ENCODE measurements around the gene STK17A. TPM values are rescaled to one million over a fixed set of nuclear protein-coding genes. Genes with fewer than 3 reads are reported as not detected.

STK17A gene
- total and polyA plus RNA-seq, 2 donors, result 64.3 to 74.0 TPM

DNA sequence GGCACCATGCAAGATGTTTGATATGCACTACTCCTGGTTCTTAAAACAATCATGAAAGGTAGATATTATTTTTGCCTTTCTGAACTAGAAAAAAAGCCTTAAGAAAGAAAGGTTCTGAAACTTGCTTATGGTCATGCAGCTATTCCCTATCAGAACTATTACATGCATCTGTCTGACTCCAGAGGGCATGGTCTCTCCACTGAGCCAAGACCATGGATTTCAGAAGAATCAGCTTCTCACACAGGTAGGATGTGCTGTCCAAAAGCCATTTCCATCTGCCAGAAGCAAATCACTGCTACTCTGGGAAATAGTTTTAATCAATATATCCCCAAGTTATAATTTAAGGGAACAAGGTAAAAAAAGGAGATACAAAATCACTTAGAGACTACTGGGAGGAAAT is 69.5 kb downstream of the STK17A start:
- Histone ChIP-seq H3K27ac (ENCODE audit: low read depth in 1 of 2, low read length in 1 of 2) (peak overlapping the region; percentile 91 to 96), H3K36me3 (ENCODE audit: control insufficient read depth in 2 of 2, insufficient read depth in 2 of 2, low read length in 1 of 2) (peaks cover 6 to 8% of the 10 kb centered on the region in 2 donors), H3K4me3 (ENCODE audit: low read length in 2 of 2) (no peak overlapping the region), H3K4me1 (ENCODE audit: control insufficient read depth in 2 of 2, insufficient read depth in 2 of 2, low read length in 2 of 2) (peaks cover 34 to 57% of the 10 kb centered on the region in 2 donors), H3K27me3 (ENCODE audit: control insufficient read depth in 2 of 2, insufficient read depth in 1 of 2, low read length in 1 of 2) (no peaks in the 10 kb centered on the region), H3K9me3 (ENCODE audit: control insufficient read depth in 2 of 2, insufficient read depth in 1 of 2, low read length in 1 of 2) (no peaks in the 10 kb centered on the region)
- no peak for DNase-seq (ENCODE audit: low read depth in 6 of 9, low spot score in 9 of 9)

DNA sequence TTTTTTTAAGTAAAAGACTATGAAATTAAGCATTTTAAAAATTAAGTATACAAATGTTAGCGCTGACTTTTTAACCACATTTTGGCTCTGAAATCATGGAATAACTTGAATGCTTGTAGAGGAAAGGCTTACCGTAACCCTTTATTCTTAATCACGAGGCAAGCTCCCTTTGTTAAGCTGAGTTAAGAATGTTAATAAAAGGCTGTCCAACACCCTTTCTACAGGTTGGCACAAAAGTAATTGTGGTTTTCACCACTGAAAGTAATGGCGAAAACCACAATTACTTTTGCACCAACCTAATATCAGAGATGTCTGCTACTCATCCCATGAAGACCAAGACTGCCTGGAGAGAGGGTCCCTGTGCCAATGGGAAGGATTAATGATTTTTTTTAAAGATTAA is 70.6 kb downstream of the STK17A start:
- Histone ChIP-seq H3K36me3 (ENCODE audit: control insufficient read depth in 2 of 2, insufficient read depth in 2 of 2, low read length in 1 of 2) (peaks cover 2 to 6% of the 10 kb centered on the region in 2 donors), H3K27me3 (ENCODE audit: control insufficient read depth in 2 of 2, insufficient read depth in 1 of 2, low read length in 1 of 2) (no peaks in the 10 kb centered on the region), H3K4me1 (ENCODE audit: control insufficient read depth in 2 of 2, insufficient read depth in 2 of 2, low read length in 2 of 2) (peaks cover 24 to 46% of the 10 kb centered on the region in 2 donors), H3K4me3 (ENCODE audit: low read length in 2 of 2) (no peak overlapping the region), H3K27ac (ENCODE audit: low read depth in 1 of 2, low read length in 1 of 2) (no peak overlapping the region), H3K9me3 (ENCODE audit: control insufficient read depth in 2 of 2, insufficient read depth in 1 of 2, low read length in 1 of 2) (no peaks in the 10 kb centered on the region)
- no peak for DNase-seq (ENCODE audit: low read depth in 6 of 9, low spot score in 9 of 9)
- 96% methylated on average over 4 of the region's 4 CpGs for WGBS

DNA sequence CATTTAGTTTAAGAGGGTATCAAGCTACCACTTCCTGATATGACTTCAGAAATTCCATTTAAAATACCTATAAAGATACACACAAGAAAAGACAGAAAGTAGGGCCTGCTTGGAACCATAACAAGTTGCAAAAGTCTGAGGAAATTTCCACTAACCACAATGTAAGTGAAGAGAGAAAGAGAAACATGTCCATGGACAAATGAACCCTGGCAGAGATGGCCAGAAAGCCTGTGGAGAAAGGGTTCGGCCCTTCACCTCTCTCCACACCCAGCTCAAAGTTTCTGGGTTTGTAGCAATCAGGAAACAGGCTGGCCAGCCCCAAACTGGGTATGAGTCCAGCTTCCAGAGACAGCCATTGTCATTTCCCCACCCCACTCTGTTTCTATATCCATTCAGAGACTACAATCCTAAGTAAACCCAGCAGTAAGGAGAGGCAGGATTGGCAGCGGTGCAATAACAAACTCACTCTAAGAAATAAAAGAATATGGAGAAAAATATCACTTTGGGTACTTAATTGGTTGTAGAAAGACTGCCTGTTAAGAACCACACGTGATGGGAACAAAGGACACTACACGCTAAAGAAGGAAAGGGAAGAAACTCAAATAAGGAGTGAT is 71.1 kb downstream of the STK17A start:
- Histone ChIP-seq H3K36me3 (ENCODE audit: control insufficient read depth in 2 of 2, insufficient read depth in 2 of 2, low read length in 1 of 2) (peaks cover 2 to 6% of the 10 kb centered on the region in 2 donors), H3K4me1 (ENCODE audit: control insufficient read depth in 2 of 2, insufficient read depth in 2 of 2, low read length in 2 of 2) (peaks cover 20 to 43% of the 10 kb centered on the region in 2 donors), H3K9me3 (ENCODE audit: control insufficient read depth in 2 of 2, insufficient read depth in 1 of 2, low read length in 1 of 2) (no peaks in the 10 kb centered on the region), H3K27me3 (ENCODE audit: control insufficient read depth in 2 of 2, insufficient read depth in 1 of 2, low read length in 1 of 2) (no peaks in the 10 kb centered on the region), H3K27ac (ENCODE audit: low read depth in 1 of 2, low read length in 1 of 2) (no peak overlapping the region), H3K4me3 (ENCODE audit: low read length in 2 of 2) (no peak overlapping the region)
- WGBS, result 94% methylated on average over 4 of the region's 4 CpGs
- no peak for DNase-seq (ENCODE audit: low read depth in 6 of 9, low spot score in 9 of 9)

DNA sequence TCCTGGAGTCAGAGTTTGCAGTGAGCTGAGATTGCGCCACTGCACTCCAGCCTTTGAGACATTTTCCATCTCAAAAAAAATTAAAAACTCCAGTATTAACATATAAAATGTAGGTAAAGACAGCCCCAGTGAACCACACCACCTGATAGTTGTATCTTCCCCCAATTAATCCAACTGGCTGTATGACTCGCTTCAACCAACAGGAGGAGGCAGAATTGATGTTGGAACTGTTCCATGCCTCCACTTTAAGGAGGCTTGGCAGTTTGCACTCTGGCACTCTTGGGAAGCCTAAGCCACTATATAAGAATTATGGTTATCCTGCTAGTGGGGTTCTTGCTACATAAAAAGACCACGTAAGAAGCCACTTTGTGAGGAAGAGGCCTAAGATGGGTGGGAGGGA is 72.7 kb downstream of the STK17A start:
- H3K4me3 ChIP-seq (ENCODE audit: low read length in 2 of 2), result no peak overlapping the region
- H3K4me1 ChIP-seq (ENCODE audit: control insufficient read depth in 2 of 2, insufficient read depth in 2 of 2, low read length in 2 of 2), result peaks cover 11 to 27% of the 10 kb centered on the region in 2 donors
- DNase-seq (ENCODE audit: low read depth in 6 of 9, low spot score in 9 of 9), result no peak
- no peaks in the 10 kb centered on the region for H3K27me3 ChIP-seq (ENCODE audit: control insufficient read depth in 2 of 2, insufficient read depth in 1 of 2, low read length in 1 of 2)
- H3K9me3 ChIP-seq (ENCODE audit: control insufficient read depth in 2 of 2, insufficient read depth in 1 of 2, low read length in 1 of 2), result no peaks in the 10 kb centered on the region
- WGBS, result 100% methylated on average over 3 of the region's 3 CpGs
- H3K36me3 ChIP-seq (ENCODE audit: control insufficient read depth in 2 of 2, insufficient read depth in 2 of 2, low read length in 1 of 2), result peaks cover 2 to 6% of the 10 kb centered on the region in 2 donors
- no peak overlapping the region for H3K27ac ChIP-seq (ENCODE audit: low read depth in 1 of 2, low read length in 1 of 2)

DNA sequence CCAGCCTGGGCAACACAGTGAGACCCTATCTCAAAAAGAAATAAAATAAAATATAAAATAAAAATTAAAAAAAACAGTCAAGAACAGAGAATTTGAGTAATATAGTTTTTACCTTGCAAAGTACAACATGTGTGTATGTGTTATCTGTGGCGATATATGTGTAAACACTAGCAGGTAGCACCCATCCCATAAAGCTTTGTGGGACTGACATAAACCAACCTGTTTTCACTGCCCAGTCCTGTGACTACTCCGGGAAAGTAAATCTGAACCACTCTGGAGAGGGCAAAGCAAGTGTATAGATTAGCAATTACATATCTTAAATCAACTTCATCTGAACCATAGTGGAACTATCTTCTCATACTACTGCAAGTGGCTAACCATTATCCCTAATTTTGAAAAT is 74.1 kb downstream of the STK17A start:
- H3K27me3 ChIP-seq (ENCODE audit: control insufficient read depth in 2 of 2, insufficient read depth in 1 of 2, low read length in 1 of 2), result no peaks in the 10 kb centered on the region
- no peaks in the 10 kb centered on the region for H3K9me3 ChIP-seq (ENCODE audit: control insufficient read depth in 2 of 2, insufficient read depth in 1 of 2, low read length in 1 of 2)
- H3K4me3 ChIP-seq (ENCODE audit: low read length in 2 of 2), result no peak overlapping the region
- peaks cover 2 to 6% of the 10 kb centered on the region in 2 donors for H3K36me3 ChIP-seq (ENCODE audit: control insufficient read depth in 2 of 2, insufficient read depth in 2 of 2, low read length in 1 of 2)
- over 99% methylated on average over 2 of the region's 2 CpGs for WGBS
- peaks cover 4 to 13% of the 10 kb centered on the region in 2 donors for H3K4me1 ChIP-seq (ENCODE audit: control insufficient read depth in 2 of 2, insufficient read depth in 2 of 2, low read length in 2 of 2)
- no peak overlapping the region for H3K27ac ChIP-seq (ENCODE audit: low read depth in 1 of 2, low read length in 1 of 2)
- no peak for DNase-seq (ENCODE audit: low read depth in 6 of 9, low spot score in 9 of 9)

DNA sequence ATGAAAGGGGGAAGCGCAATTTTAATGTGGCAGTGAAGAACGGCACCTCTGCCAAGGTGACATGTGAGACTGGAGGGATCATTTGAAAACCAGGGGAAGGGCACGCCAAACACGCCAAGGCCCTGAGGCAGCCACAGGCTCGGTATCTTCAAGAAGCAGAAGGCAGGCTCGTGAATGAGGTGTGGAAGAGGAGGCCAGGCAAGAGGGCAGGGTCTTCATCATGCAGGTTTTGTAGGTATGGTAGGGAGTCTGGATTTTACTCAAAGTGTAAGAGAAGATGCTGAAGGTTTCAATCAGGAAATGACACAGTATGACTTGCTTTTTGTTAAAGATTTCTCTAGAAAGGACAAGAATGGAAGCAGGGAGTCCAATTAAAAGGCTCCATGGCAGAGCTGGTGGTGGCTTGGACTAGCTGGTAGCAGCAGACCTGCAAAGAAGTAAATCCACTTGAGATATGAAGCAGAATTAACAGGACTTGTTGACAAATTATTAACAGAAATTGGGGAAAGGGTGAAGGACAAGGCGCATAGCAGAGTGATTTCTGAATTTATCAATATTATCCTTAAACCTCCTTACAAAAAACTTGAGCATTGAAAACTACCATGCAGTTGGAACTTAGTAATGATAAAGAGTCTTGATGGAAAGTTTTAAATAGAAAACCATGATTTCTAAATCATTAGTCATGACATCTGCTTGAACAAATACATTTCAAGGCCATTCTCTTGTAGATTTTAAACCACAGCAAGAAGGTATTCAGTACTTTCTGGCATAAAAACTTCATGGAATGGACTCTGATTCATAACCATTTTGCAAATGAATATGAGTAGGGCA is 76.0 kb downstream of the STK17A start:
- peak in 1 of 9 donors; percentile 39 for DNase-seq (ENCODE audit: low read depth in 6 of 9, low spot score in 9 of 9)
- no peak overlapping the region for H3K4me3 ChIP-seq (ENCODE audit: low read length in 2 of 2)
- peaks cover 2 to 6% of the 10 kb centered on the region in 2 donors for H3K36me3 ChIP-seq (ENCODE audit: control insufficient read depth in 2 of 2, insufficient read depth in 2 of 2, low read length in 1 of 2)
- no peaks in the 10 kb centered on the region for H3K27me3 ChIP-seq (ENCODE audit: control insufficient read depth in 2 of 2, insufficient read depth in 1 of 2, low read length in 1 of 2)
- 91% methylated on average over 7 of the region's 7 CpGs for WGBS
- no peaks in the 10 kb centered on the region for H3K9me3 ChIP-seq (ENCODE audit: control insufficient read depth in 2 of 2, insufficient read depth in 1 of 2, low read length in 1 of 2)
- H3K4me1 ChIP-seq (ENCODE audit: control insufficient read depth in 2 of 2, insufficient read depth in 2 of 2, low read length in 2 of 2), result peaks cover 0 to 5% of the 10 kb centered on the region in 2 donors
- peak overlapping the region in 1 of 2 donors; percentile 11 for H3K27ac ChIP-seq (ENCODE audit: low read depth in 1 of 2, low read length in 1 of 2)

DNA sequence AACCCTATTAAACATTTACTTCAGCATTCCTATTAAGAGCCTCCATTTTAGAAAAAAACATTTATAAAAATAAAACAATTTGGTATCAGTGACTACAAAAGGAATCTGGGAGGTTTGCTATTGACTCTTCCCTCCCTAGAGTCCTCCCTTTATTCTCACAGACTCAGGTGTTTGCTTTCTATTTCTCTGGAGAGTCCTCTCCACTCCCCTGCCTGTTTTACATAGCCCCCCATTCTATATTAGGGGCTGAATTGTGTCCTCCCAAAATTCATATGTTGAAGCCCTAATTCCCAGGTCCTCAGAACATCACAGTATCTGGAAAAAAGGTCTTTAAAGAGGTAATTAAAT is 76.6 kb downstream of the STK17A start:
- no peak for DNase-seq (ENCODE audit: low read depth in 6 of 9, low spot score in 9 of 9)
- H3K4me3 ChIP-seq (ENCODE audit: low read length in 2 of 2), result no peak overlapping the region
- H3K4me1 ChIP-seq (ENCODE audit: control insufficient read depth in 2 of 2, insufficient read depth in 2 of 2, low read length in 2 of 2), result peaks cover 1 to 3% of the 10 kb centered on the region in 2 donors
- H3K9me3 ChIP-seq (ENCODE audit: control insufficient read depth in 2 of 2, insufficient read depth in 1 of 2, low read length in 1 of 2), result no peaks in the 10 kb centered on the region
- no peak overlapping the region for H3K27ac ChIP-seq (ENCODE audit: low read depth in 1 of 2, low read length in 1 of 2)
- peaks cover 2 to 6% of the 10 kb centered on the region in 2 donors for H3K36me3 ChIP-seq (ENCODE audit: control insufficient read depth in 2 of 2, insufficient read depth in 2 of 2, low read length in 1 of 2)
- no peaks in the 10 kb centered on the region for H3K27me3 ChIP-seq (ENCODE audit: control insufficient read depth in 2 of 2, insufficient read depth in 1 of 2, low read length in 1 of 2)

DNA sequence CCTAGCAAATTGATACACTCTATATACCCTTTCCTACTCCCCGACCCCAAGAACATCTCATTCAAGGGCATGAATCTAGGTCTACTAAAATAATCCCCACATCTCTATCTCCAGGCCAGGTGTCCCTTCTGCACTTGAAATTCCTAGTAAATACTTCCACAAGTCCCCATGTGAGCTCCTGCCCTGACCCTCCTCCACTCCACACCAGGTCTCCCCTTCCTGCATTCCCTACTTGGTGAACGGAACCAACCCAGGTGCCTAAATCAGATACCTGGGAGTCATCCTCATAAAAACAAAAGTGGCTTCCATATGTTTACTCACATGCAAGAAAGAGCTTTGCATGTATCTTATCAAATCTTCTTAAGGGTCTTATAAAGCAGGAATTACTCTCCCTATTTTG is 77.2 kb downstream of the STK17A start:
- Histone ChIP-seq H3K36me3 (ENCODE audit: control insufficient read depth in 2 of 2, insufficient read depth in 2 of 2, low read length in 1 of 2) (peaks cover 2 to 6% of the 10 kb centered on the region in 2 donors), H3K4me3 (ENCODE audit: low read length in 2 of 2) (no peak overlapping the region), H3K27ac (ENCODE audit: low read depth in 1 of 2, low read length in 1 of 2) (no peak overlapping the region), H3K27me3 (ENCODE audit: control insufficient read depth in 2 of 2, insufficient read depth in 1 of 2, low read length in 1 of 2) (no peaks in the 10 kb centered on the region), H3K4me1 (ENCODE audit: control insufficient read depth in 2 of 2, insufficient read depth in 2 of 2, low read length in 2 of 2) (peaks cover 3% of the 10 kb centered on the region in 2 donors), H3K9me3 (ENCODE audit: control insufficient read depth in 2 of 2, insufficient read depth in 1 of 2, low read length in 1 of 2) (no peaks in the 10 kb centered on the region)
- WGBS, result 98% methylated on average over 2 of the region's 2 CpGs
- no peak for DNase-seq (ENCODE audit: low read depth in 6 of 9, low spot score in 9 of 9)

DNA sequence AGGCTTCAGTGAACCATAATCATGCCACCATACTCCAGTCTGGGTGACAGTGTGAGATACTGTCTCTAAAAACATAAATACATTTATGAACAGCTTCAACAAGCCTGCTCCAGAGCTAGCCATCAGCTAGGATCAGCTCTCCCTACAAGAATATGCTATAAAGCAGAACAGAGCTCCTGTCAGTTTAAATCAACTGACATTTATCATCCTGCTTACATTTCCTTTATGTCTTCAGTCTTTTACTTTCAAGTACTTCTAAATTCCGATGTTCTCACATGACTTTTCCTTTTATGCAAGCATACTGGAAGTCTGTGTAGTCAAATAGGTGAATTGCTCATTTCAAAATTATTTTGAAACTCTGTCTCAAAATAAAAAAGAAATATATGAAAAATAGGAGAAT is 81.8 kb downstream of the STK17A start:
- DNase-seq (ENCODE audit: low read depth in 6 of 9, low spot score in 9 of 9), result peak in 2 of 9 donors; percentile 18 to 41
- H3K27me3 ChIP-seq (ENCODE audit: control insufficient read depth in 2 of 2, insufficient read depth in 1 of 2, low read length in 1 of 2), result no peaks in the 10 kb centered on the region
- H3K4me1 ChIP-seq (ENCODE audit: control insufficient read depth in 2 of 2, insufficient read depth in 2 of 2, low read length in 2 of 2), result peaks cover 0 to 3% of the 10 kb centered on the region in 2 donors
- H3K4me3 ChIP-seq (ENCODE audit: low read length in 2 of 2), result no peak overlapping the region
- H3K36me3 ChIP-seq (ENCODE audit: control insufficient read depth in 2 of 2, insufficient read depth in 2 of 2, low read length in 1 of 2), result no peaks in the 10 kb centered on the region
- WGBS, result 0% methylated on average over 1 of the region's 1 CpG
- H3K9me3 ChIP-seq (ENCODE audit: control insufficient read depth in 2 of 2, insufficient read depth in 1 of 2, low read length in 1 of 2), result no peaks in the 10 kb centered on the region
- H3K27ac ChIP-seq (ENCODE audit: low read depth in 1 of 2, low read length in 1 of 2), result peak overlapping the region; percentile 38 to 80
